Liver (tissue), 9 donors: ENCODE results near the gene CCDC136. TPM values are rescaled to one million over a fixed set of nuclear protein-coding genes. Genes with fewer than 3 reads are reported as not detected.

ENCODE experiments used
- DNase-seq: peaks from one replicate; pipeline ENCODE4 v3.0.0-alpha.2; 2017; ENCODE audit warnings: low spot score
- H3K27ac ChIP-seq, 2 donors: one replicate each; pipeline ENCODE4 v1.7.0; 2013; ENCODE audit warnings: inconsistent platforms in 2 of 2, low read length in 2 of 2, control low read depth in 1 of 2, low read depth in 1 of 2, mild to moderate bottlenecking in 1 of 2
- H3K27me3 ChIP-seq, 4 donors: one replicate each; pipeline versions ENCODE4 v1.6.1 to v1.7.0; 2013; ENCODE audit warnings: low read length in 3 of 4, inconsistent platforms in 1 of 4, mild to moderate bottlenecking in 1 of 4, moderate library complexity in 1 of 4; ENCODE audit not compliant: control insufficient read depth in 4 of 4, insufficient read depth in 4 of 4
- H3K36me3 ChIP-seq, 4 donors: one replicate each; pipeline versions ENCODE4 v1.6.1 to v1.7.0; 2013; ENCODE audit warnings: low read length in 3 of 4, mild to moderate bottlenecking in 3 of 4, low read depth in 1 of 4, moderate library complexity in 1 of 4; ENCODE audit not compliant: control insufficient read depth in 4 of 4, insufficient read depth in 3 of 4
- H3K4me1 ChIP-seq, 4 donors: one replicate each; pipeline versions ENCODE4 v1.6.1 to v1.7.0; 2013; ENCODE audit warnings: low read length in 3 of 4, mild to moderate bottlenecking in 3 of 4, moderate library complexity in 1 of 4; ENCODE audit not compliant: control insufficient read depth in 4 of 4, insufficient read depth in 4 of 4
- H3K4me3 ChIP-seq, 3 donors: one replicate each; pipeline versions ENCODE4 v1.6.1 to v1.7.0; 2013; ENCODE audit warnings: low read length in 3 of 3, control low read depth in 1 of 3, low read depth in 1 of 3, mild to moderate bottlenecking in 1 of 3
- H3K9ac ChIP-seq, 2 donors: one replicate each; pipeline ENCODE4 v1.7.0; 2013; ENCODE audit warnings: low read length in 2 of 2, mild to moderate bottlenecking in 2 of 2, moderate library complexity in 2 of 2, control low read depth in 1 of 2, low read depth in 1 of 2
- H3K9me3 ChIP-seq, 4 donors: one replicate each; pipeline versions ENCODE4 v1.6.1 to v1.7.0; 2013; ENCODE audit warnings: low read length in 3 of 4; ENCODE audit not compliant: control insufficient read depth in 4 of 4
- EGR1 ChIP-seq, 2 donors: IDR thresholded peaks; 2 replicates each; pipeline ENCODE4 v1.6.1; 2016 to 2018; ENCODE audit warnings: antibody characterized with exemption in 2 of 2, low read depth in 2 of 2
- FOXA1 ChIP-seq: IDR thresholded peaks from 2 replicates; pipeline ENCODE4 v1.6.1; 2016; ENCODE audit warnings: antibody characterized with exemption
- FOXA2 ChIP-seq: IDR thresholded peaks from 2 replicates; pipeline ENCODE4 v1.6.1; 2016; ENCODE audit warnings: antibody characterized with exemption
- GABPA ChIP-seq, 2 donors: IDR thresholded peaks in 1 of 2; conservative IDR thresholded peaks in 1 of 2; 2 replicates each; pipeline ENCODE4 v1.6.1; 2016; ENCODE audit warnings: antibody characterized with exemption in 2 of 2, mild to moderate bottlenecking in 1 of 2, moderate library complexity in 1 of 2
- HNF4A ChIP-seq, 2 donors: conservative IDR thresholded peaks; 2 replicates each; pipeline ENCODE4 v1.6.1; 2016; ENCODE audit warnings: antibody characterized with exemption in 2 of 2, mild to moderate bottlenecking in 2 of 2
- HNF4G ChIP-seq: IDR thresholded peaks from 2 replicates; pipeline ENCODE4 v1.6.1; 2016; ENCODE audit warnings: antibody characterized with exemption
- JUND ChIP-seq, 2 donors: IDR thresholded peaks; 2 replicates each; pipeline ENCODE4 v1.6.1; 2016; ENCODE audit warnings: antibody characterized with exemption in 2 of 2
- NR2F2 ChIP-seq: IDR thresholded peaks from 2 replicates; pipeline ENCODE4 v1.6.1; 2016; ENCODE audit warnings: antibody characterized with exemption
- RAD21 ChIP-seq, 2 donors: IDR thresholded peaks; 2 replicates each; pipeline ENCODE4 v1.6.1; 2016; ENCODE audit warnings: antibody characterized with exemption in 2 of 2, mild to moderate bottlenecking in 2 of 2
- RXRA ChIP-seq, 2 donors: IDR thresholded peaks; 2 replicates each; pipeline ENCODE4 v1.6.1; 2017 to 2018; ENCODE audit warnings: antibody characterized with exemption in 2 of 2, mild to moderate bottlenecking in 1 of 2
- SP1 ChIP-seq: IDR thresholded peaks from 2 replicates; pipeline ENCODE4 v1.6.1; 2018; ENCODE audit warnings: antibody characterized with exemption, mild to moderate bottlenecking
- TAF1 ChIP-seq: conservative IDR thresholded peaks from 2 replicates; pipeline ENCODE4 v1.6.1; 2016; ENCODE audit warnings: antibody characterized with exemption, mild to moderate bottlenecking
- YY1 ChIP-seq: IDR thresholded peaks from 2 replicates; pipeline ENCODE4 v1.6.1; 2016; ENCODE audit warnings: antibody characterized with exemption, mild to moderate bottlenecking
- WGBS: extraction: QIAGEN DNeasy Blood & Tissue Kit; methylation state at CpG from one replicate; pipeline ENCODE4 v1.1.7; 2013; 5-methylcytosine and 5-hydroxymethylcytosine counted together
- polyA plus RNA-seq, 2 donors: library from polyadenylated mRNA; stranded (reverse) in 1 of 2; unstranded in 1 of 2; fragments of 200-250 nt in 1 of 2; fragments of >200 nt in 1 of 2; fragmentation: Nextera tagmentation in 1 of 2; extraction: Ambion mirVana in 1 of 2; gene quantifications; one replicate each; pipeline versions ENCODE4 v1.2.1 to v1.2.3, GENCODE V29; 2013 to 2015
- total RNA-seq, 2 donors: library from RNA; depleted of rRNA; stranded (reverse); fragments of >200 nt; gene quantifications; one replicate each; pipeline ENCODE4 v1.2.3, GENCODE V29; 2014
- TF ChIP-seq, protein P1 (sequence below): IDR thresholded peaks from 2 replicates; pipeline ENCODE4 v1.6.1; 2016; ENCODE audit warnings: antibody characterized with exemption, mild to moderate bottlenecking
- TF ChIP-seq, protein P2 (sequence below): IDR thresholded peaks from 2 replicates; pipeline ENCODE4 v1.6.1; 2016; ENCODE audit warnings: antibody characterized with exemption
- TF ChIP-seq, protein P3 (sequence below): fragments of 150-350 bp; IDR thresholded peaks from 2 replicates; pipeline ENCODE4 v1.5.1; 2017; ENCODE audit warnings: improper control_type of control experiment, low read depth, low read length; ENCODE audit not compliant: missing input control
- TF ChIP-seq, protein P4 (sequence below): IDR thresholded peaks from 2 replicates; pipeline ENCODE4 v1.6.1; 2016; ENCODE audit warnings: antibody characterized with exemption
- donor health status: healthy.
- donor health status: healthy.
- donor health status: healthy.
- donor health status: healthy.
- donor health status: healthy.

The CCDC136 gene
- total and polyA plus RNA-seq, 4 donors, result 0.09 to 0.59 (median 0.22) TPM

- Histone ChIP-seq H3K4me3 (peak within 1 kb of the TSS in 2 of 3 donors; percentile 6 to 39), H3K36me3 (no peaks in the 10 kb centered on the region), H3K27ac (no peak within 1 kb of the TSS), H3K27me3 (peaks cover 0 to 5% (median 0%) of the 10 kb centered on the region in 4 donors), H3K4me1 (peaks cover 3 to 13% (median 7%) of the 10 kb centered on the region in 4 donors), H3K9ac (no peak within 1 kb of the TSS), H3K9me3 (no peaks in the 10 kb centered on the region)
- WGBS, result 4% methylated on average over 109 of the region's 109 CpGs
- DNase-seq, result no peak
- no peak for TF ChIP-seq EGR1 (IDR thresholded peaks at IDR 0.05; ENCODE audit: low read depth in 2 of 2)
- no peak for TF ChIP-seq HNF4A (conservative IDR thresholded peaks at IDR 0.05)
- TF ChIP-seq JUND (IDR thresholded peaks at IDR 0.05), result no peak
- no peak for TF ChIP-seq TAF1
- TF ChIP-seq GABPA (IDR thresholded peaks at IDR 0.05 in 1 of 2, conservative IDR thresholded peaks at IDR 0.05 in 1 of 2), result no peak
- TF ChIP-seq, protein P1, sequence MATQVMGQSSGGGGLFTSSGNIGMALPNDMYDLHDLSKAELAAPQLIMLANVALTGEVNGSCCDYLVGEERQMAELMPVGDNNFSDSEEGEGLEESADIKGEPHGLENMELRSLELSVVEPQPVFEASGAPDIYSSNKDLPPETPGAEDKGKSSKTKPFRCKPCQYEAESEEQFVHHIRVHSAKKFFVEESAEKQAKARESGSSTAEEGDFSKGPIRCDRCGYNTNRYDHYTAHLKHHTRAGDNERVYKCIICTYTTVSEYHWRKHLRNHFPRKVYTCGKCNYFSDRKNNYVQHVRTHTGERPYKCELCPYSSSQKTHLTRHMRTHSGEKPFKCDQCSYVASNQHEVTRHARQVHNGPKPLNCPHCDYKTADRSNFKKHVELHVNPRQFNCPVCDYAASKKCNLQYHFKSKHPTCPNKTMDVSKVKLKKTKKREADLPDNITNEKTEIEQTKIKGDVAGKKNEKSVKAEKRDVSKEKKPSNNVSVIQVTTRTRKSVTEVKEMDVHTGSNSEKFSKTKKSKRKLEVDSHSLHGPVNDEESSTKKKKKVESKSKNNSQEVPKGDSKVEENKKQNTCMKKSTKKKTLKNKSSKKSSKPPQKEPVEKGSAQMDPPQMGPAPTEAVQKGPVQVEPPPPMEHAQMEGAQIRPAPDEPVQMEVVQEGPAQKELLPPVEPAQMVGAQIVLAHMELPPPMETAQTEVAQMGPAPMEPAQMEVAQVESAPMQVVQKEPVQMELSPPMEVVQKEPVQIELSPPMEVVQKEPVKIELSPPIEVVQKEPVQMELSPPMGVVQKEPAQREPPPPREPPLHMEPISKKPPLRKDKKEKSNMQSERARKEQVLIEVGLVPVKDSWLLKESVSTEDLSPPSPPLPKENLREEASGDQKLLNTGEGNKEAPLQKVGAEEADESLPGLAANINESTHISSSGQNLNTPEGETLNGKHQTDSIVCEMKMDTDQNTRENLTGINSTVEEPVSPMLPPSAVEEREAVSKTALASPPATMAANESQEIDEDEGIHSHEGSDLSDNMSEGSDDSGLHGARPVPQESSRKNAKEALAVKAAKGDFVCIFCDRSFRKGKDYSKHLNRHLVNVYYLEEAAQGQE, result no peak
- TF ChIP-seq, protein P2, sequence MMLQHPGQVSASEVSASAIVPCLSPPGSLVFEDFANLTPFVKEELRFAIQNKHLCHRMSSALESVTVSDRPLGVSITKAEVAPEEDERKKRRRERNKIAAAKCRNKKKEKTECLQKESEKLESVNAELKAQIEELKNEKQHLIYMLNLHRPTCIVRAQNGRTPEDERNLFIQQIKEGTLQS, result no peak
Measured at GRCh38 chr7:128830231-128831177, 38.7 kb downstream of the CCDC136 start, which contains the start of gene FLNC. TSS of gene FLNC (plus strand) at chr7:128830406. CDS start at chr7:128830638, 232 bp downstream.

GRCh38 chr7:128831178-128831993, 39.6 kb downstream of the CCDC136 start:
- 25% methylated on average over 33 of the region's 33 CpGs for WGBS
- no peak overlapping the region for H3K4me3 ChIP-seq
- no peak overlapping the region for H3K9ac ChIP-seq
- peaks cover 3 to 13% (median 7%) of the 10 kb centered on the region in 4 donors for H3K4me1 ChIP-seq
- no peaks in the 10 kb centered on the region for H3K9me3 ChIP-seq
- H3K27ac ChIP-seq, result no peak overlapping the region
- H3K36me3 ChIP-seq, result no peaks in the 10 kb centered on the region
- peaks cover 0 to 5% (median 0%) of the 10 kb centered on the region in 4 donors for H3K27me3 ChIP-seq
- no peak for DNase-seq
- TF ChIP-seq FOXA1, result no peak
- TF ChIP-seq HNF4A (conservative IDR thresholded peaks at IDR 0.05), result no peak
- no peak for TF ChIP-seq NR2F2
- TF ChIP-seq, protein P3, sequence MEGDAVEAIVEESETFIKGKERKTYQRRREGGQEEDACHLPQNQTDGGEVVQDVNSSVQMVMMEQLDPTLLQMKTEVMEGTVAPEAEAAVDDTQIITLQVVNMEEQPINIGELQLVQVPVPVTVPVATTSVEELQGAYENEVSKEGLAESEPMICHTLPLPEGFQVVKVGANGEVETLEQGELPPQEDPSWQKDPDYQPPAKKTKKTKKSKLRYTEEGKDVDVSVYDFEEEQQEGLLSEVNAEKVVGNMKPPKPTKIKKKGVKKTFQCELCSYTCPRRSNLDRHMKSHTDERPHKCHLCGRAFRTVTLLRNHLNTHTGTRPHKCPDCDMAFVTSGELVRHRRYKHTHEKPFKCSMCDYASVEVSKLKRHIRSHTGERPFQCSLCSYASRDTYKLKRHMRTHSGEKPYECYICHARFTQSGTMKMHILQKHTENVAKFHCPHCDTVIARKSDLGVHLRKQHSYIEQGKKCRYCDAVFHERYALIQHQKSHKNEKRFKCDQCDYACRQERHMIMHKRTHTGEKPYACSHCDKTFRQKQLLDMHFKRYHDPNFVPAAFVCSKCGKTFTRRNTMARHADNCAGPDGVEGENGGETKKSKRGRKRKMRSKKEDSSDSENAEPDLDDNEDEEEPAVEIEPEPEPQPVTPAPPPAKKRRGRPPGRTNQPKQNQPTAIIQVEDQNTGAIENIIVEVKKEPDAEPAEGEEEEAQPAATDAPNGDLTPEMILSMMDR, result no peak
- TF ChIP-seq, protein P4, sequence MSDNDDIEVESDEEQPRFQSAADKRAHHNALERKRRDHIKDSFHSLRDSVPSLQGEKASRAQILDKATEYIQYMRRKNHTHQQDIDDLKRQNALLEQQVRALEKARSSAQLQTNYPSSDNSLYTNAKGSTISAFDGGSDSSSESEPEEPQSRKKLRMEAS, result no peak
- no peak for TF ChIP-seq YY1
- TF ChIP-seq SP1, result no peak
- TF ChIP-seq, protein P2, result no peak
- TF ChIP-seq RXRA (IDR thresholded peaks at IDR 0.05), result no peak
- no peak for TF ChIP-seq JUND (IDR thresholded peaks at IDR 0.05)
- no peak for TF ChIP-seq FOXA2
- TF ChIP-seq RAD21 (IDR thresholded peaks at IDR 0.05), result no peak
- TF ChIP-seq HNF4G, result no peak
- TF ChIP-seq TAF1, result no peak
- TF ChIP-seq, protein P1, result no peak
- TF ChIP-seq EGR1 (IDR thresholded peaks at IDR 0.05; ENCODE audit: low read depth in 2 of 2), result no peak
- TF ChIP-seq GABPA (IDR thresholded peaks at IDR 0.05 in 1 of 2, conservative IDR thresholded peaks at IDR 0.05 in 1 of 2), result no peak
